Brain microvascular endothelial cell (primary cell): ENCODE data around the gene TBC1D3H.
"Not testable (repeated sequence)": the region's sequence is repeated elsewhere in the genome, so short reads cannot be mapped to it uniquely, and the experiment has no call there.

Experiments used
- DNase-seq: peaks from one replicate; pipeline ENCODE4 v3.0.0-alpha.2; 2020
- H3K27ac ChIP-seq: fragments of 250-450 bp; sonication (Bioruptor Pico); 2 replicates; pipeline ENCODE4 v1.5.1; 2020; ENCODE audit warnings: mild to moderate bottlenecking, moderate library complexity
- H3K27me3 ChIP-seq: fragments of 250-450 bp; sonication (Bioruptor Pico); replicated peaks from 2 replicates; pipeline ENCODE4 v1.5.1; 2020; ENCODE audit warnings: mild to moderate bottlenecking
- H3K36me3 ChIP-seq: fragments of 250-450 bp; sonication (Bioruptor Pico); replicated peaks from 2 replicates; pipeline ENCODE4 v1.5.1; 2020; ENCODE audit warnings: mild to moderate bottlenecking
- H3K4me3 ChIP-seq: 2 replicates; pipeline ENCODE4 v1.5.1; 2011; ENCODE audit warnings: low read depth, mild to moderate bottlenecking, control low read depth, low read length, moderate library complexity
- in situ Hi-C: cut with HindIII; loops from 2 replicates; pipeline ENCODE4 v1.10.0; 2017; ENCODE audit warnings: low sequenced_read_pairs, low pct_ligation_motif_present

TBC1D3H gene

GRCh38 chr17:36388385-36389245, at the start of gene TBC1D3H:
Gene TBC1D3H (minus strand): TSS chr17:36388435. CDS start chr17:36386895, 1,540 bp downstream.
- H3K27ac ChIP-seq, H3K27me3 ChIP-seq, H3K36me3 ChIP-seq, DNase-seq, H3K4me3 ChIP-seq, in situ Hi-C loops: not testable (repeated sequence)

- DNase-seq, H3K4me3 ChIP-seq, in situ Hi-C loops, H3K36me3 ChIP-seq, H3K27ac ChIP-seq, H3K27me3 ChIP-seq: not testable (repeated sequence)
Measured at GRCh38 chr17:36428891-36429290, 40.7 kb upstream of the TBC1D3H start.

- H3K27me3 ChIP-seq, in situ Hi-C loops, H3K4me3 ChIP-seq, H3K27ac ChIP-seq, DNase-seq, H3K36me3 ChIP-seq: not testable (repeated sequence)
Measured at GRCh38 chr17:36415180-36415941, 27.1 kb upstream of the TBC1D3H start.

- H3K27me3 ChIP-seq, H3K4me3 ChIP-seq, DNase-seq, H3K27ac ChIP-seq, H3K36me3 ChIP-seq, in situ Hi-C loops: not testable (repeated sequence)
Measured at GRCh38 chr17:36390943-36391645, 2.9 kb upstream of the TBC1D3H start.

- H3K36me3 ChIP-seq, in situ Hi-C loops, H3K27ac ChIP-seq, DNase-seq, H3K27me3 ChIP-seq, H3K4me3 ChIP-seq: not testable (repeated sequence)
Measured at GRCh38 chr17:36375938-36376337, 12.3 kb downstream of the TBC1D3H start.

GRCh38 chr17:36362496-36362895, 25.7 kb downstream of the TBC1D3H start:
- H3K27me3 ChIP-seq, DNase-seq, H3K36me3 ChIP-seq, in situ Hi-C loops, H3K4me3 ChIP-seq, H3K27ac ChIP-seq: not testable (repeated sequence)
